ENCODE measurements around the gene FAM120B. TPM values are rescaled to one million over a fixed set of nuclear protein-coding genes. Genes with fewer than 3 reads are reported as not detected.

Gene FAM120B
- total RNA-seq, 6 experiments from 2014 or later, result 9.5 to 15.7 (median 13.1) TPM

GRCh38 chr6:170450916-170451761, 144.6 kb downstream of the FAM120B start:
- TF ChIP-seq, protein P1, sequence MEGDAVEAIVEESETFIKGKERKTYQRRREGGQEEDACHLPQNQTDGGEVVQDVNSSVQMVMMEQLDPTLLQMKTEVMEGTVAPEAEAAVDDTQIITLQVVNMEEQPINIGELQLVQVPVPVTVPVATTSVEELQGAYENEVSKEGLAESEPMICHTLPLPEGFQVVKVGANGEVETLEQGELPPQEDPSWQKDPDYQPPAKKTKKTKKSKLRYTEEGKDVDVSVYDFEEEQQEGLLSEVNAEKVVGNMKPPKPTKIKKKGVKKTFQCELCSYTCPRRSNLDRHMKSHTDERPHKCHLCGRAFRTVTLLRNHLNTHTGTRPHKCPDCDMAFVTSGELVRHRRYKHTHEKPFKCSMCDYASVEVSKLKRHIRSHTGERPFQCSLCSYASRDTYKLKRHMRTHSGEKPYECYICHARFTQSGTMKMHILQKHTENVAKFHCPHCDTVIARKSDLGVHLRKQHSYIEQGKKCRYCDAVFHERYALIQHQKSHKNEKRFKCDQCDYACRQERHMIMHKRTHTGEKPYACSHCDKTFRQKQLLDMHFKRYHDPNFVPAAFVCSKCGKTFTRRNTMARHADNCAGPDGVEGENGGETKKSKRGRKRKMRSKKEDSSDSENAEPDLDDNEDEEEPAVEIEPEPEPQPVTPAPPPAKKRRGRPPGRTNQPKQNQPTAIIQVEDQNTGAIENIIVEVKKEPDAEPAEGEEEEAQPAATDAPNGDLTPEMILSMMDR (IDR thresholded peaks at IDR 0.05), result no peak
- TF ChIP-seq POLR2A (IDR thresholded peaks at IDR 0.05), result no peak
- intact Hi-C loops (cut with DNase I), result no loop called here
- Histone ChIP-seq H3K27ac (no peak overlapping the region), H3K27me3 (no peaks in the 10 kb centered on the region), H3K4me1 (no peaks in the 10 kb centered on the region), H3K9me3 (no peaks in the 10 kb centered on the region), H3K36me3 (no peaks in the 10 kb centered on the region), H3K4me3 (no peak overlapping the region)
- ATAC-seq (no peak), DNase-seq (no peak)
- no CpG with 5 or more reads among the region's 20 CpGs for WGBS (ENCODE audit: insufficient coverage, low coverage, low lambda C conversion rate, missing lambda C conversion rate)

DNA sequence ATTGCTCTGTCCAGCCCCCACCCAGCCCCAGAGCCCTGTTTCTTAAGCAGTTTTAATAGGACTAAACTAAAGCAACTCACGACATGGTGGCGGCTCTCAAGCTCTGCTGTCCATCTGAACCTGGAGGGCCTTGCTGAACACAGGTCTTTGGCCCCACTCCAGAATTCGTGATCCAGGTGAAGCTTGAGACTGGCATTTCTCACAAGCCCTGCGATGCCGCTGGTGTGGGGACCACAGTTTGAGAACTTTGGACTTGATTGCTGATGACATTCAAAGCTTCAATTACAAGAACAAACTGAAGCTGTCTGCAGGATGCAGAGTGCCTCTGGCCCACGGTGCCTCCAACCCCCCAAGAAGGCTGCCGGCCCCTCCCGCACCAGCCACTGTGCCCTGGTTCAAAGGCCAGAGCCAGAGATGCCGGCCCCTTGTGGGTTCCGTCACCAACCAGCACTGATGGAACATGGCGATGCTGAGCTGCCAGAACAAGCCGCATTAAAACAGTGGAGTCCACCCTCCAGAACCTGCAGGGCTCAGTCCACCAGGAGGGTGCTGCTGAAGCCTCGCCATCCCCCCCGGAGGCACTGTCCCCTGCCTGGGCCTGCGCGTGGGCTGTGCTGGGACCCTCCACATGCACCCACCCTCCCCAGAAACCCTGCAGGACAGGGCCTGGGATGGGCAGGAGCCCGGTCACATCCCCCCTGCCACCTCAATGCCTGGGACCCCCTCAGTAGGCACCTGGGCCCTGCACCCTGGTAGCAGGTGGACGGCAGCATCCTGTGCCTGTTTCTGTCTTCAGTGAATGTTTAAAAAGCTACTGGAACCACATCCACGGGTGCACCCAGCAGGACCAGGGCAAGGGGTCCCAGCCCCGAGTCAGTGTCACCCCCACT, 145.4 kb downstream of the FAM120B start:
- Histone ChIP-seq H3K27ac (no peak overlapping the region), H3K36me3 (no peaks in the 10 kb centered on the region), H3K4me3 (no peak overlapping the region), H3K9me3 (no peaks in the 10 kb centered on the region), H3K27me3 (no peaks in the 10 kb centered on the region), H3K4me1 (no peaks in the 10 kb centered on the region)
- TF ChIP-seq, protein P1 (IDR thresholded peaks at IDR 0.05), result no peak
- no peak for TF ChIP-seq POLR2A (IDR thresholded peaks at IDR 0.05)
- DNase-seq (no peak), ATAC-seq (no peak)
- 60% methylated on average over 3 of the region's 20 CpGs for WGBS (ENCODE audit: insufficient coverage, low coverage, low lambda C conversion rate, missing lambda C conversion rate)
- intact Hi-C loops (cut with DNase I), result no loop called here

DNA sequence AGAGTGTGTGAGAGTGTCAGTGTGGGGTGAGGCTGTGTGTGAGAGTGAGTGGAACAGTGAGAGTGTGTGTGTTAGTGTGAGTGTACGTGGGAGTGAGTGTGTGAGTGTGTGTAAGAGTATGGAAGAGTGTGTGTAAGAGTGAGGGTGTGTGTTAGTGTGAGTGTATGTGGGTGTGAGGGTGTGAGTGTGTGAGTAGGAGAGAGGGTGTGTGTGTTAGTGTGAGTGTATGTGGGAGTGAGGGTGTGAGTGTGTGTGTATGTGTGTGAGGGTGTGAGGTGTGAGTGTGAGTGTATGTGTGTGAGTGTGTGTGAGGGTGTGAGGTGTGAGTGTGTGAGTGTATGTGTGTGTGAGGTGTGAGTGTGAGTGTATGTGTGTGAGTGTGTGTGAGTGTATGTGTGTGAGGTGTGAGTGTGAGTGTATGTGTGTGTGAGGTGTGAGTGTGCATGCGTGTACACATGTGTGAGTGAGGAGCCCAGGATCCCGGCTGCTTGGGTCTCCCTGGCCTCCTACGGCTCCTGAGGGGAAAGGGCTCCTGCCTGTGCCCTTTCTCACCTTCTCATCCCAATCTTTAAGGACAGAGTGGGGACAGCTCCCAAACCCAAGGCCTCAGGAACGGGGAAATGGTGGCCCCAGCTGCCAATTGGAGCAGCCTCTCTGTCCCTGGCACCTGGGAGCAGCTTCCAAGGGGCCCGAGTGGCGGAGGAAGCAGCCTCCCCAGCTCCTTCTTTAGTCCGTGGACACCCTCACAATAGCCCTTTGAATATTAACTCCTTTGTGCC, 146.4 kb downstream of the FAM120B start:
- Histone ChIP-seq H3K9me3 (no peaks in the 10 kb centered on the region), H3K4me1 (no peaks in the 10 kb centered on the region), H3K36me3 (no peaks in the 10 kb centered on the region), H3K27me3 (no peaks in the 10 kb centered on the region), H3K4me3 (no peak overlapping the region), H3K27ac (no peak overlapping the region)
- ATAC-seq, result no peak
- 80% methylated on average over 3 of the region's 8 CpGs for WGBS (ENCODE audit: insufficient coverage, low coverage, low lambda C conversion rate, missing lambda C conversion rate)
- TF ChIP-seq, protein P1 (IDR thresholded peaks at IDR 0.05), result no peak
- TF ChIP-seq POLR2A (IDR thresholded peaks at IDR 0.05), result no peak
- intact Hi-C loops (cut with DNase I), result no loop called here
- DNase-seq, result no peak
